OCI-LY7 (cell line): ENCODE data around the gene MAPRE3. TPM values are rescaled to one million over a fixed set of nuclear protein-coding genes. Genes with fewer than 3 reads are reported as not detected.

Experiments
- BruUV-seq: library from RNA; stranded (reverse); fragments of 400-500 nt; replicated peaks from 2 replicates; lab custom pipeline; 2021; lab: Mats Ljungman, UMichigan
- CTCF ChIA-PET: fragments of 300-600 bp; sonication (Branson Sonifier 250); formaldehyde crosslinking; loops from one replicate; lab custom pipeline; 2022; ENCODE audit warnings: antibody characterized with exemption; ENCODE audit not compliant: unreplicated experiment; lab: Charles Lee
- POLR2A ChIA-PET: fragments of 300-600 bp; sonication (Branson Sonifier 250); formaldehyde crosslinking; loops from one replicate; lab custom pipeline; 2022; ENCODE audit warnings: antibody characterized with exemption; lab: Charles Lee
- DNase-seq: peaks from one replicate; pipeline ENCODE4 v3.0.0-alpha.2; 2015; ENCODE audit warnings: low spot score
- H2AFZ ChIP-seq: fragments of 200-600 bp; sonication (generic), shearing (Covaris generic); 2 replicates; pipeline ENCODE4 v1.6.1; 2014; ENCODE audit warnings: mild to moderate bottlenecking, antibody characterized with exemption, low read length, moderate library complexity
- H3K27ac ChIP-seq: fragments of 200-600 bp; sonication (generic); 2 replicates; pipeline ENCODE4 v1.5.1; 2014; ENCODE audit warnings: mixed run types, low read depth, mild to moderate bottlenecking, moderate library complexity, low read length, inconsistent platforms; ENCODE audit not compliant: poor library complexity, severe bottlenecking
- H3K36me3 ChIP-seq: fragments of 200-600 bp; sonication (generic); 2 replicates; pipeline ENCODE4 v1.6.1; 2014; ENCODE audit warnings: mild to moderate bottlenecking, antibody characterized with exemption, low read length, moderate library complexity, mixed read lengths; ENCODE audit not compliant: insufficient read depth
- H3K4me1 ChIP-seq: fragments of 200-600 bp; sonication (generic); 2 replicates; pipeline ENCODE4 v1.5.1; 2014; ENCODE audit warnings: mild to moderate bottlenecking, low read length; ENCODE audit not compliant: insufficient read depth, poor library complexity, severe bottlenecking
- H3K4me2 ChIP-seq: fragments of 200-600 bp; sonication (generic); 2 replicates; pipeline ENCODE4 v1.6.1; 2014; ENCODE audit warnings: mild to moderate bottlenecking, low read length
- H3K4me3 ChIP-seq: fragments of 200-600 bp; sonication (generic); 2 replicates; pipeline ENCODE4 v1.5.1; 2014; ENCODE audit warnings: mild to moderate bottlenecking, low read depth, low read length; ENCODE audit not compliant: poor library complexity, severe bottlenecking
- H3K79me2 ChIP-seq: fragments of 200-600 bp; sonication (generic); 2 replicates; pipeline ENCODE4 v1.6.1; 2016; ENCODE audit warnings: low read depth, mild to moderate bottlenecking, low read length, moderate library complexity, mixed read lengths; ENCODE audit not compliant: insufficient read depth
- H3K9me2 ChIP-seq: fragments of 200-600 bp; sonication (generic); 2 replicates; pipeline ENCODE4 v1.6.1; 2016; ENCODE audit warnings: mild to moderate bottlenecking, low read length, mixed read lengths; ENCODE audit not compliant: insufficient read depth
- H3K9me3 ChIP-seq: fragments of 200-600 bp; sonication (generic); 2 replicates; pipeline ENCODE4 v1.6.1; 2014; ENCODE audit warnings: mild to moderate bottlenecking, mixed run types, low read length, mixed read lengths
- H4K20me1 ChIP-seq: fragments of 200-600 bp; sonication (generic); 2 replicates; pipeline ENCODE4 v1.6.1; 2014; ENCODE audit warnings: mild to moderate bottlenecking, antibody characterized with exemption, low read length, moderate library complexity, mixed read lengths; ENCODE audit not compliant: insufficient read depth
- CTCF ChIP-seq: fragments of 200-600 bp; sonication (generic); conservative IDR thresholded peaks from 2 replicates; pipeline ENCODE4 v1.5.1; 2014; ENCODE audit warnings: mild to moderate bottlenecking, antibody characterized with exemption, low read length, moderate library complexity, mixed read lengths
- EZH2phosphoT487 ChIP-seq: fragments of 200-600 bp; sonication (generic); IDR thresholded peaks from 2 replicates; pipeline ENCODE4 v1.6.1; 2018; ENCODE audit warnings: low read depth, borderline replicate concordance, mild to moderate bottlenecking, mixed run types, antibody characterized with exemption, low read length, moderate library complexity, mixed read lengths
- intact Hi-C: fragments of 100-400 bp; cut with micrococcal nuclease; formaldehyde crosslinking; loops from one replicate; pipeline ENCODE4 v1.10.0; 2022; ENCODE audit not compliant: unreplicated experiment
- total RNA-seq, 2 experiments: library from RNA; depleted of rRNA in 1 of 2; stranded (reverse); fragments of >200 nt in 1 of 2; shearing (Covaris generic) in 1 of 2; gene quantifications; 2 replicates each; pipeline ENCODE4 v1.2.3, GENCODE V29; 2014 to 2022

MAPRE3 gene
- total RNA-seq, 2 experiments from 2014 or later, result not detected

- Histone ChIP-seq H3K4me1 (peaks cover 64% of the 10 kb centered on the region), H3K79me2 (peaks cover 26% of the 10 kb centered on the region), H2AFZ (peak overlapping the region; percentile 13; the same call in 1 of the 2 replicates), H3K9me3 (no peaks in the 10 kb centered on the region), H3K36me3 (peaks cover 32% of the 10 kb centered on the region), H3K4me2 (peak overlapping the region; percentile 83), H3K9me2 (no peaks in the 10 kb centered on the region), H3K4me3 (peak overlapping the region; percentile 93), H4K20me1 (0 out of 2 replicates have a peak, but pooled peaks cover 4% of the 10 kb centered on the region), H3K27ac (peak overlapping the region; percentile 53)
- intact Hi-C loops, result loop anchor here (1.0 to 2.0 kb wide), 3 partner anchors 14 to 39 kb away; partner anchors contain the start of genes AGBL5, KHK and TMEM214
- POLR2A ChIA-PET, result interaction anchor here (1.0 to 3.8 kb wide), 4 partner anchors 8 to 21 kb away, joined by 4 to 18 read pairs (median 5); partner anchors contain the start of gene AGBL5
- CTCF ChIA-PET, result interaction anchor here (0.7 to 1.6 kb wide), 2 partner anchors 12 to 15 kb away, joined by 3 read pairs; no protein-coding TSS in a partner anchor
- no peak for TF ChIP-seq CTCF
- TF ChIP-seq EZH2phosphoT487, result no peak
- no peak for DNase-seq
- no TSS peak for BruUV-seq
Measured at GRCh38 chr2:27071990-27072830, 101.8 kb downstream of the MAPRE3 start.

GRCh38 chr2:27072920-27073319 is 102.5 kb downstream of the MAPRE3 start:
- Histone ChIP-seq H2AFZ (no peak overlapping the region), H3K36me3 (peaks cover 26% of the 10 kb centered on the region), H3K79me2 (peaks cover 26% of the 10 kb centered on the region), H4K20me1 (0 out of 2 replicates have a peak, but pooled peaks cover 4% of the 10 kb centered on the region), H3K27ac (peak overlapping the region; percentile 53), H3K4me2 (peak overlapping the region; percentile 83), H3K4me3 (no peak overlapping the region), H3K9me3 (no peaks in the 10 kb centered on the region), H3K4me1 (peaks cover 71% of the 10 kb centered on the region), H3K9me2 (no peaks in the 10 kb centered on the region)
- ChIA-PET CTCF (interaction anchor here (0.7 to 1.6 kb wide), 3 partner anchors 9 to 15 kb away, joined by 3 to 4 read pairs (median 3); no protein-coding TSS in a partner anchor), POLR2A (interaction anchor here (1.0 to 3.8 kb wide), 5 partner anchors 9 to 139 kb away, joined by 3 to 18 read pairs (median 4); partner anchors contain the start of genes AGBL5, ATRAID and SLC5A6)
- DNase-seq, result no peak
- TF ChIP-seq CTCF, result no peak
- no peak for TF ChIP-seq EZH2phosphoT487
- intact Hi-C loops, result no loop called here
- BruUV-seq, result no TSS peak
